Gastrocnemius medialis (tissue), 4 donors: ENCODE results near the gene PPM1M.

Experiments used
- POLR2A ChIP-seq, 2 donors: fragments of 450-650 bp; IDR thresholded peaks; one replicate each; pipeline ENCODE4 v1.6.1; 2017; ENCODE audit warnings: antibody characterized with exemption in 2 of 2, mild to moderate bottlenecking in 2 of 2, moderate library complexity in 2 of 2
- TF ChIP-seq, protein P1 (sequence below), 5 experiments: fragments of 450-650 bp in 3 of 5; fragments of 200-600 bp in 2 of 5; sonication (generic) in 2 of 5; IDR thresholded peaks in 4 of 5; conservative IDR thresholded peaks in 1 of 5; 1 replicate in 4 of 5; 2 replicates in 1 of 5; pipeline ENCODE4 v1.5.1; 2016 to 2019; ENCODE audit warnings: antibody characterized with exemption in 5 of 5, mild to moderate bottlenecking in 3 of 5, moderate library complexity in 3 of 5

DNA sequence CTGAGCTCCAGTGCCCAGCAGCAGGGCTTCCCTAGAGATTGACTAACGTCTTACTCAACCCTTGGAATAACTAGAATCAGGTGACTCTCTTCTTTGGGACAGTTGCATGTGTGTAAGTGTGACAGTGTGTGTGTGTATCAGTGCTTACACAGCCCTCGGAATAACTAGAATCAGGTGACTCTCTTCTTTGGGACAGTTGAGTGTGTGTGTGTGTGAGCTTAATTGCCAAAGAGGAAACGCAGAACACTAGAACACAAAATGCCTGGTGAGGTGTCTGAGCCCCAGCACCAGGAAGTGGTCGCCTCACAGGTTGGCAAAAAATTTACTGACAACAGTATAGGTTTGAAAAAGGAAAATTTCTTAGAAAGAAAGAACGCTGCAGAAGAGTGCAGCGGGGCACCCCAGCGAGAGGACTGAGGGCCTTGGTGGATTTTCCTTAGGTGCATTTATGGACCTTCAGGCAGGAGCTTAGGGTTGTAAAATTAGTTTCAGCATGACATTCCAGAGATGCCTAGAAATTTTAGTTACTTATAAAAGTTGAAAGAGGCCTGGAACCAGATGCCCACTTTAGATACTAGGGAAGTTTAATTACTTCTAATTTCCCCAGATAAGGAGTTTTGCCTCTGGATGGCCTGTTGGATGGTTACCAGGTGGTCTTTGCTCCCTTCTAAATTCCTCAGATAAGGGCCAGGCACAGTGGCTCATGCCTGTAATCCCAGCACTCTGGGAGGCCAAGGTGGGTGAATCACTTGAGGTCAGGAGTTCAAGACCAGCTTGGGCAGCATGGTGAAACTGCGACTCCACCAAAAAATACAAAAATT, 36.6 kb downstream of the PPM1M start:
- TF ChIP-seq POLR2A (IDR thresholded peaks at IDR 0.05), result no peak
- TF ChIP-seq, protein P1, sequence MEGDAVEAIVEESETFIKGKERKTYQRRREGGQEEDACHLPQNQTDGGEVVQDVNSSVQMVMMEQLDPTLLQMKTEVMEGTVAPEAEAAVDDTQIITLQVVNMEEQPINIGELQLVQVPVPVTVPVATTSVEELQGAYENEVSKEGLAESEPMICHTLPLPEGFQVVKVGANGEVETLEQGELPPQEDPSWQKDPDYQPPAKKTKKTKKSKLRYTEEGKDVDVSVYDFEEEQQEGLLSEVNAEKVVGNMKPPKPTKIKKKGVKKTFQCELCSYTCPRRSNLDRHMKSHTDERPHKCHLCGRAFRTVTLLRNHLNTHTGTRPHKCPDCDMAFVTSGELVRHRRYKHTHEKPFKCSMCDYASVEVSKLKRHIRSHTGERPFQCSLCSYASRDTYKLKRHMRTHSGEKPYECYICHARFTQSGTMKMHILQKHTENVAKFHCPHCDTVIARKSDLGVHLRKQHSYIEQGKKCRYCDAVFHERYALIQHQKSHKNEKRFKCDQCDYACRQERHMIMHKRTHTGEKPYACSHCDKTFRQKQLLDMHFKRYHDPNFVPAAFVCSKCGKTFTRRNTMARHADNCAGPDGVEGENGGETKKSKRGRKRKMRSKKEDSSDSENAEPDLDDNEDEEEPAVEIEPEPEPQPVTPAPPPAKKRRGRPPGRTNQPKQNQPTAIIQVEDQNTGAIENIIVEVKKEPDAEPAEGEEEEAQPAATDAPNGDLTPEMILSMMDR (IDR thresholded peaks at IDR 0.05 in 4 of 5, conservative IDR thresholded peaks at IDR 0.05 in 1 of 5), result no peak
